SK-N-MC (cell line): Measurements from ENCODE around the gene ANO10.

Experiments used
- EZH2 ChIP-seq: fragments of 200-600 bp; sonication (generic); IDR thresholded peaks from one replicate; pipeline ENCODE4 v1.6.1; 2017; ENCODE audit warnings: antibody characterized with exemption
- POLR2AphosphoS5 ChIP-seq: IDR thresholded peaks from 2 replicates; pipeline ENCODE4 v1.6.1; 2012; ENCODE audit warnings: mild to moderate bottlenecking, low read depth, low read length, borderline replicate concordance

- TF ChIP-seq EZH2 (no peak), POLR2AphosphoS5 (no peak)
Observed at GRCh38 chr3:43411429-43411828, 210.4 kb downstream of the ANO10 start.
